GM21723 (cell line): ENCODE results near the gene PPM1A.

Experiments used
- ATAC-seq: cut with Tn5 transposase; IDR thresholded peaks from one replicate; pipeline ENCODE4 v1.9.1; 2021; ENCODE audit warnings: mild to moderate bottlenecking, moderate library complexity; ENCODE audit not compliant: unreplicated experiment

The PPM1A gene

DNA sequence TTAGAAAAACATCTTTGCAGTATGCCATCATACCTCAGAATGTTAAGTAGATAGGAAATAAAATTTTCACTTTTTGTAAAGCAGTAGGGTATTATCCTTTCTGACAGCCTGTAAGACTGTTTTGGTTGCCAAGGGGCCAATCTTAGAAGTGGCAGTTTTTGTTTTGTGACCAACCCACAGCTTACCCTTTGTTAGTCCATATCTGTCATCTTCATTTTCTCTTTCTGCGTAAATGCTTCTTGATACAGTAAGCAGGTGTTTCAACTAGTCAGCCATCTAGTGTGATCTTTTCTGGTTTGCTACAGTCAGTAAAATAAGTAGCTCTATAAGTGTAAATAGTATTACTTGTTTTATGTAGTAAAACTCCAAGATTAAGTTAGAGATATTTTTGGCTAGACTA, 8.8 kb downstream of the PPM1A start:
- ATAC-seq = no peak

DNA sequence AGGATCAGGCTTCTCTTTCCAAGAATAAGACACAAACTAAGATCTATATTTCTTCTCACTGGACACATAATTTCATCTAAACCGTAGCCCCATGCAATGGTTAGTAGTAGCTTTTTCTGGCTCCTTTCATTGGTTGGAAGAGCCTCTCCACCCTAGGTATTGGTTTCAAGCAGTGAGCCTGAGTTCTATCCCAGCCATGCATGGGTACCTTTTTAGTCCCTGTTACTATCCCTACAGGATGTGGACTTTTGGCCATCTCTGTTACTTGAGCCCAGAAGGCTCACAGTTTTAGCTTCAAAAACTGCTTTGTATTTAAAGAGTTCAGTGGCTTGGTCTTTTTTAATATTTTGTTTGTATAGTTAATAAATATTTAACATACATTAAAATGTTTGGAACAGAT, 16.1 kb downstream of the PPM1A start:
- no peak for ATAC-seq

DNA sequence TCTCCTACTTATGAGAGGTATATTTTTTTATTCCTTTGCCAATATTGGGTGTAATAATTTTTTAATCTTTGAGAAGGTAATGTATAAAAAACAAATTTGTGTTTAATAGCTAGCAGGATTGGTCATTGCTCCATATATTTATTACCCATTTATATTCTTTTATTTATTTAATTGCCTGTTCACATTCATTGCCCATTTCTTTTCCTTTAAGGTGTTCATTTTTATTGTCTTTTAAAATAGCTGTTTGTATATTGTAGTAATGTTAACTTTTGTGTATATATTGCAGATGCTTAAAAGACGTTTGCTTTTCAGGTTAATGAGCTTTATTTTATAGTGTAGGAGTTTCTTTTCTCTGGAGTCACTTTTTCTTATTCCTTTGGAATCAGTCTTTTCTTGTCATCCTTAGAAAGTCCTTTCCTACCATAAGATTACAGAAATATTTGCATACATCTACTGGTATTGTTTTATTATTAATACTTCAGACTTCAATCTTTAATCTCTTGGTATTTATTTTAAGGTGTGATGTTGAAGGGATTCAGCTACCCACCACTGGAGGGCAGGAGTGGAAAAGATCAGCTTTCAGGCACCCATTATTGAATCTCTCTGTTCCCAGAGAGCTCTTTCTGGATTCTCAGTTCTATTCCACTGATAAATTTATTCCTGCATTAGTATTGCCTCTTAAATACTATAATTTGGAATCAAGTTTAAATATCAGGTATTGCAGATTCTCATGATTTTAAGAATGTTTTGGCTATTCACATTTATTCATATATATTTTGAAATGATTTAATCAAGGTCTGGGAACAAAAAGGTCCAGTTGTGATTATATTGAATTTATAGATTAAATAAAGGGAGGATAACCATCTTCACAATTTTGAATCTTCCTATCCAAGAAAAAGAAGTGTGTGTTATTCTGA, 17.3 kb downstream of the PPM1A start:
- ATAC-seq = no peak

DNA sequence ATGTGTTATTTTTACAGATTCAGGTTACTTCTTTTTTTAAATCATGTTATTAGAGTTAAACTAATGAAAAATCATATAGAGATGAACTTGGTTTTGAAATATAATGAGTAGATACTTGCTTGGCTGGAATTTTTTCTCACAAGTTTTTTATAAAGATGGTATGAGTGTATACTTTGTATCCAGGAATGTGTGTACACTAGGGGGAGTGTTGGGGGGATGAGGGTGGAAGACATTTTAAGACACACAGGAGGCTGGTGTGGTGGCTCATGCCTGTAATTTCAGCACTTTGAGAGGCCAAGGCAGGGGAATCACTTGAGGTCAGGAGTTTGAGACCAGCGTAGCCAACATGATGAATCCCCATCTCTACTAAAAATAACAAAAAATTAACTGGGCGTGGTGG, 23.2 kb downstream of the PPM1A start:
- no peak for ATAC-seq

DNA sequence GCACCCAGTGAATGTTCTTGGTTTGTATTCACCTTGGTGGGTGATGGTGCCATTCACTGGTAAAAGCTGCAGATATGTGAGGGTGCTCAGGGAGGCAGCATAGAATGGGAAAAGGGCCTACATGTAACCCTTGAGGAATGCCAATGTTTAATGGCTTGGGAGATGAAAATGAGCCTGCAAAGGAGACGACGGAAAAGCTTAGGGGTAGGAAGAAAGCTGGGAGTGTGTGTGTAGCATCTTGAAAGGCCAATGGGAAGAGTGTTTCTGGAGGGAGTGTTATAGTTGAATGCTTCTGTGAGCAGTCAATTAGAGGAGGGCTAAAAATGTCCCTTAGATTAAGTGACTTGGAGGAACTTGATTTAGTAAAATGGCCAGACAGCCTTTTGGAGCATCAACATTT, 24.9 kb downstream of the PPM1A start:
- no peak for ATAC-seq

DNA sequence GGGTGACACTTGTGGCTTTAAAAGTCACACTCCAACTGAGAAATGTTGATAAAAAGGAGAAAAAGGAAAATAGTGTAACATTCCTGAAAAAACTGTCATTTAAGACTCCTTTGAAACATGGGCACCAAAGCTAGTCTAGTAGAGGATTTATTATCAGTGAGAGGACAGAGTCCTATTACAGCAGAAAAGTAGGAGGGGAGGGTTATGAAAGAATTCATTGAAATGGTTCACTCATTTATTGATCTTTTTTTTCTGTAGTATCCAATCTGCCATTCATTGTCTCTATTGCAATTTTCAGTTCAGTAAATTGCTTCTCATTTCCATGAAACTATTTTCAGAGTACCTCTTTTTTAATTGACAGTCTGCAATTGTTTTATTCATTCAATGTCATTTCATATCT, 25.4 kb downstream of the PPM1A start:
- ATAC-seq = no peak

DNA sequence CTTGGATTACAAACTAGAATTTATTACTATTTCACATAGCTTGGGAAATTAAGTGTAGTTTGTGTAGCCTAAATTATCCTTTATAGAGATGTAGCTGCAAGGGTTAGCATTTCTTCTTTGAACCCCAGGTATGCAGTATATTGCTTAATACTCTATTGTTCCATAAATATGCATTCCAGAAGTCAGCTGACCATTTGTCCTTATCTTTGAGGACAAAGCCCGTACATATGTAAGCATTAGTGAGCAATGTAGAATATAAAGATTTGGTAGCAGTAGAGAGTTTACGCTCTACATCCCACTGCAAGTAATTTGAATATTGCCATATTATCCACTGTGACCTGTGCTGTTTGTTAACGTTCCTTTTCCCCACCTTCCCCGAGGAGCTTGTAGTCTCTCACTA, 26.9 kb downstream of the PPM1A start:
- no peak for ATAC-seq

DNA sequence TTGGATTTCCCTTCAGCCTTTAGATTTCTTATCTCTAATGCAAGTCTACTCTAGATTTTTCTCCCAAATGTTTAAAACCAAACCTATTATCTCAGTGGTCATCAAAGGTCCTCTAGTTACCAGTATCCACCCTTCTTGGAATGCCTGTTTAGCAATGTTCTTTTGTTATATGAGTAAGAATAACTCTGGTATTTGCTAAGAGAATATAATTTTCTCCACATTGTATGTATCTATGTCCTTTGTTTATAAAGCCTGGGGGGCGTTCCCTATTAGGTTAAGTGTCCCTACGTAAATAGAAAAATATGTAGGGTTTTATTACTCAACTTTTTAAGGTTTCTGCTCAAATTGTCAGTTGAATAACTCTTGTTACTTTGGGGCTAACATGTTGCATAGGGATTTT, 27.3 kb downstream of the PPM1A start:
- ATAC-seq = no peak

DNA sequence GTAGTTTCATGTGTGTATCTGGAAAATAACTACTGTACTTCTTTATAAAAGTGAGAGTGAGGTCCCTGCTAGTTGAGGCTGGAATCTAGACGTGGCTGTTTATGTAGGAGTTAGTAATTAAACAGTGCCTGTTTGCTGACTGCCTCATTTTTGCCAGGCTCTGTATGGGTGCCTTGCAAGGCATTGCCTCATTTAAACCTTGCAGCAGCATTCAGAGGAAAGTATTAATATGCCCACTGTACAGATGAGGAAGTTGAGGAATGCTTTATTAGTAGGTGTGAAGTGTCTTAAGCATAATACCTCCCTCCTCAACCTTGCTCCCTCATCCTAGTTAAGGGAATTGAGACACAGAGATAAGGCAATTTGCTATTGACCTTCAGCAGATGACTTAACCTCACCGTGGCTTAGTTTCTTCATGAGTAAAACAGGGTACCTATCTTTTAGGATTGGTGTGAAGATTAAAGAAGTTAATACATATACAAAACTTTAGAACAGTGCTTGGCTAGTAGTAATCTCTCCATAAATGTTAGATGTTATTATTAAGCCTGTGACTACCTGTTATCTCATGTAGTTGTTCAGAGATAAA, 28.7 kb downstream of the PPM1A start:
- no peak for ATAC-seq

DNA sequence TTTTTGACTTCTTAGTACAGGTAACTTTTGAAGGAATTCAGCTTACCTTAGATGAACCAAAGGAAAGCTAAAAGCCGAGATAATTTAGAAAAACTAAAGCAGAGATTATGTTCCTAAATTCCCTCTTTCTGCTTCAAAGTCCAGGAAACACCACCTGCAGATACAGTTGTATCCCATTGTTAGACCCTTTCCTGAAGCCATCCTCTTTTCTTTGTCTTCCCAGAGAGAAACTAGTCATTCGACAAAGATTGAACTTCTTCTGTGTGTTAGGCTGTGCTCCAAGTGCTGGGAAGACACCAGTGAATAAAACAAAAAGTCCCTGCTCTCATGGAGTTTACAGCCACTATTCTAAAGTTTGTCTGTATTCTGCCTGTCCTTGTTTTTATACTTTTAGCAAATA, 29.3 kb downstream of the PPM1A start:
- ATAC-seq = no peak

DNA sequence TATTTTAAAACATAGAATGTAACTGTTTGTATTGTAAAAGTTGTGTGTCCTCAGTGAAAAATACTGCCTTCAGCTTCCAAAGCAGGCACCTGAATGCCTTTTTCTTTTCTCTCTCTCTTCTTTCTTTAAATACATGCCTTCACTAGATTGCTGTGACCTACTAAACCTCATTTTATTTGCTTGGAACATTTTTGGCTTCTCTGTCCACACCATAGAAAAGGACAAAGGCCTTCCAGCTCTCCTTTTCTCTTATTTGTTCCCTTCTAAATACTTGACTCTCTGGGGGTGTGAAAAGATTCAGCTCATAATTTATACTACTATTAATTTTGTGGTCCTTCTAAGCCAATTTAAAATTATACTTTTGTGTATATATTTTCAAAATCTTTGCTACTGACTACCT, 38.4 kb downstream of the PPM1A start:
- no peak for ATAC-seq

DNA sequence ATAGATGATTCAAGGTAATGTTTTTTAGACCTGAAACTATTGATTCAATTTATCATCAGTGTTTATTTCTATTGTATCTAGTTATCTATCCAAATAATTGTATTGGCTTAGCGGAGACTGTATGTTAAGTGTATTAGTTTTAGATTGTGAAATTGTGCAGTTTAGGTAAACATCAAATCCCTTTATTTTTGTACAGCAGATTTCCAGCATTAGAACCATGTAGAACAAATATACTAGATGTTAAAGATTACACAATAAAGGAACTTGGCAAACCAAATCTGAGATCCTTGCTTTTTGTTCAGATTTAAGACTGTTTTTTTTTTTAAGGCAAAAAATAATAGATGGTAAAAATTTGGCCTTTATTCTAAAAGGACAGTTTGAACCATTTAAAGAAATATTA, 39.3 kb downstream of the PPM1A start:
- no peak for ATAC-seq

DNA sequence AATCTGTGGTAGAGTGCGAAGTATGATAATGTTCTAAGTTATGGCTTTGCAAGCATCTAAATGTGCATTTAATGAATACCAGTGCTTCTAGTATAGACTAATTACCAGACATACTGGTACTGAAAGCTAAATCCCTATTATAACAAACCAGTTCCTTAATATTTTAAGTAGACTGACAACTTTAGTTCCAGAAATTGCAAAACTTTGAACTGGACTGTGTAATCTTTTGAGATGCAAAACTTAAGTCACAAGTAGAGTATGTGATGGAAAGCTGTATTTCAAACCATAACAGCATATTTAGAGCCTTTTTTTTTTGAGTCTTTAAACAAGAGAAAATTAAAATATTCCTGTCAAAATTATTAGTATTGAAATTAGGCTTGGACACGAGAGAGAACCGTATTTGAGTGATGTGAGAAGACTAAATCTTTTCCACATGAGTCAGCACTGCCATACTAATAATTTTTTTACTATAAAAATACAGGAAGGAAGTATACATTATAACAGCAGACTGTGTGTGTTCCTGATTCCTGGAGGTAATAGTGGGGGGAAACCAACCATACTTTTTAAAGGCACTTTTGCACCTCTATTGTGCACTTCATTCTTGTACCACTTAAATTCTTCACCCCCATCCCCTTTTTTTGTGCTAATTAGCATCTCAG, 45.5 kb downstream of the PPM1A start:
- no peak for ATAC-seq

DNA sequence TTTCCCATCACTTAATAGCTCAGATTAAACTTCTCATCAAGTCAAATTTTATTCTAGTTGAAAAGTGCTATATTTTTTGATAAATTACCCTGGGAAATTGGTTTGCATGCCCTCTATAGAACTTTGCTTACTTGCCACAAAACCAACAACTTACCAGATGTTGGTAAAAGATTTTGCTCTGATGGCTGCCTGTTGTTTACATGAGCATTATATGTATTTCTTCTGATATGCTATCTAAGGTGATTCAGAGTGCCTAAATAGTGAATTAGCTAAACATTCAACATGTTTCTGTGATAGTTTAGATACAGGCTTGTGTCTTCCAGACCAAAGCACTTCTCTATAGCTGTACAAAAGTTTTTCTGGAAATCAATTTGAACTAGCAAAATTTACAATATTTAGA, 51.0 kb downstream of the PPM1A start:
- ATAC-seq = no peak

DNA sequence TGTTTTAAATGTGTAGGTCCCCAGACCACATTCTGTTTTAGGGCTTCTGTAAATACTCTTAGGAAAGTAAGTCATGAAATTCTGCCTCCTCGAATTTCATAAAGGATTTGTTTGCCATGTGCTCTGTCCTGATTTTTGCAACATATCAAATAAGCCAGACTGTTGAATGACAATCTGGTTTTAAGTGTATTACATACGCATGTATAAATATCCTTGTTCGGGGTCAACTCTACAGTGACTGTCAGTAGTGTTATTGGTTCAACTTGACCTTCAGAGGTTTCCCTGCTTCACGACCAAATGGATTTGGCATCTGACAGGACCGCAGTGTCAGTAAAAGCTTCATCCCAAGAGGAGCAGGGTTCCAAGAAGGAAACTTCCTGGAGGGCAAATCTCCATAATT, 52.7 kb downstream of the PPM1A start:
- no peak for ATAC-seq

DNA sequence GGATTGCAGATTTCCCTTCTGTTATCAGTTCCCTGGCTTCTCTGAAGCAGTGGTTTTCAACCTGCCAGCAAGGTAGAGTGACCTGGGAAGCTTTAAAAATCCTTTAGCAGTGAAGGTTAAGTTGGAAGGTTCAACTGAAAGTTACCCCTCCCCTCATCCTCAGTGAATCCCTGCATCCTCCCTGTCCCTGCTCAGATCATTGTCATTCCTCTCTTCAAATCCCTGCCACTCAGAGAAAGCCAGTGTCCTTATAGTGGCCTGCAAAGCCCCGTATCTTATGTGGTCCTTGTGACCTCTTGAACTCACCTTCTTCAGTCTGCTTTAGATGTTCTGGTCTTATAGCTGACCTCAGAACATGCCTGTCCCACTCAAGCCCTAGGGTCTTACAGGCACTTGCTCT, 53.6 kb downstream of the PPM1A start:
- ATAC-seq = no peak

DNA sequence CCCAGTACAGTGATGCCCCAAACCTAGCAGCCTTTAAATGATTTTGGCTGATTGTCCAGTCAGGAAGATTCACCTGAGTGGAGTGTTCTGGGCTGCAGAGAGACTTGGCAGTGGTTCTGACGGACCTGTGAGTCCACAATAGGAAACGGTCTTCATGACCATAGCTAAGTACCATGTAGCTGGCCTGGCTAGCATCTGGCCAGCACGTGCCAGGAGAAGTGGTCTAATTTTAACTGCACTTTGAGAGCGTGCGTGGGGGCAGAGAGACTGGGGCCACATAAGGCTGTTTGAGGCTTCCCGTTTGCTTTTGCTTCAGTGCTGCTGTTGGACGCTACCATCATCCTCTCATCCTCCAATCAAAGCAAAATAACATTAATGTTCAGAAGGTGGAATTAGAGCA, 54.7 kb downstream of the PPM1A start:
- no peak for ATAC-seq

DNA sequence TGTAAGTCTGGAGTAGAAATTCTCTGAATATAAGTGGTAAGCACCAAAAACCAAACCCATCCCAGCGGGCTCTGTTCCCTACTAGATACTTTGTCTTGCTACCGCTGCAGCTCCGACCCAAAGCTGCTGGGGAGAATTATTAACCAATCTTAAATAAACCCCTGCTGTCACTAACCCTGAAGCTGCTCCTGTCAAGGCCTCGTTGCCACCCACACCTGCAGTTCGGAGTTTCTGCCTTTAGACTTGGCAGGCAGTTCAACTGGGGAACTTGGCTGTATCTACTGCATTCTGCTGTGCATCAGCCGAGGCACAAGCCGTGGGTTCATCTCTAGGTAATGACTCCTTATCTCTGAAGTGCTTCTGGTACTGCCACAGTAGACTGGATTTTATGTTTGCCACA, 55.5 kb downstream of the PPM1A start:
- ATAC-seq = no peak

DNA sequence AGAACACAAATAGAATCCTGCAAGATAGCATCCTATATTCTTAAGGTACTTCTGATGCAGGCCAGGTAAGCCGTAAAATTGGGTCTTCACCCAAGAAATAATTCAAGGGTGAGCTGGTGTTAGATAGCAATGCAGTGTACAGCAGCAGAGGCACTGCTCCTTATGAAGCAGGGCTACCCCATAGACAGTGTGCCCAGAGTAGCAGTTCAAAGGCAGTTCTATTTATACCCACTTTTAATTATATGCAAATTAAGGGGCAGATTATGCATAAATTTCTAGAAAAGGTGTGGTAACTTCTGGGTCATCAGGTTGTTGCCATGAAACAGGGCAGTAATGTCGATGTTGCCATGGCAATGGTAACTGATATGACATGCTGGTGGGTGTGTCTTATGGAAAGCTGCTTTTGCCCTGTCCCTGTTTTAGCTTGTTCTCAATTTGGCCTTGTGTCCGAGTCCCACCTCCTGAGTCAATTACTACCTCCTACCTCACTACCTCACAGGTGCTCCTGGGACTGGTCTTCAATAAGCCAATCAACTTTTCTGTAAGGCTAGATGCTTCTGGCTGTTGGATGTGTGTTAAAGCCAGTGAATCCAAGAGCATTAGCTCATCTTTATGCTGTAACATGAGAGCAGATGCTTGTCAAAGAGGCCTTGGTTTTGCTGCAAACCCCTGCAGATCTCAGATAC, 61.0 kb downstream of the PPM1A start:
- ATAC-seq = no peak

DNA sequence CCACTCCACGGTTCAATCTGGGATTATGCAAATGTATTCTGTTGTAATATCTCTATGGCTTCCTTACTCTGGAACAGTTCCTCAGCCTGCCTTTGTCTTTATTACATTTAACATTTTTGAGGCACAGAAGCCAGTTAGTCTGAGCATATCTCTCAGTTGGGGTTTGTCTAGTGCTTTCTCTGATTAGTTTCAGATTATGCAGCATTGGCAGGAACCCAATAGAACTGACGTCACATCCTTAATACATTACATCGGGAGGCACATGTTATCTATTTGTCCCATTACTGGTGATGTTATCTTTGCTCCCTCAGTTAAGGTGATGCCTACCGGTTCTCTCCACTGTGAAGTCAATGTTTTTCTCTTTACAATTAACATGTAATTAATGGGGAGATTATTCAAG, 62.4 kb downstream of the PPM1A start:
- ATAC-seq = no peak

DNA sequence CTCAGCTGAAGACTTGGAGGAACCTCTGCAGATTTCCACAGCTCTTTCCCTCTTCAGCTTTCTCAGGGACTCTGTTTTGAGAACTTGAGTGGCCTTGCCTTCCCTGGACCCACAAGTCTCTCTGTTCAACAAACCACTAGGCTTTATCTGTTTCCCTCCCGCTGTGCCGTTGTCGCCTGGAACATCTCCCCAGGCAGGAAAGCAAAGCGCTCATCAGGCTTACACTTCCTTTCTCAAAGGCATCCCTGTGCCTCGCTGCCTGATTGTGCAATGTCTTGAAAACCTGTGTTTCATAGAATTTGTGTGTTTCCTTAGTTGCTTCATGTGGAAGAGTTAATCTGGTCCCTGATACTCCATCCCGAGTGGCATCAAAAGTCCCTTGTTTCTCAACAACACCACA, 64.1 kb downstream of the PPM1A start:
- no peak for ATAC-seq
